SKM-1 treated with dmso at 0.1 percent for 144 hours (cell line): Measurements from ENCODE around the gene LDAF1.
"Not testable (repeated sequence)": the region's sequence is repeated elsewhere in the genome, so short reads cannot be mapped to it uniquely, and the experiment has no call there.

Experiments used
- DNase-seq: peaks from one replicate; lab custom pipeline; 2025; ENCODE audit not compliant: unreplicated experiment; lab: John Stamatoyannopoulos, UW

Gene LDAF1

DNA sequence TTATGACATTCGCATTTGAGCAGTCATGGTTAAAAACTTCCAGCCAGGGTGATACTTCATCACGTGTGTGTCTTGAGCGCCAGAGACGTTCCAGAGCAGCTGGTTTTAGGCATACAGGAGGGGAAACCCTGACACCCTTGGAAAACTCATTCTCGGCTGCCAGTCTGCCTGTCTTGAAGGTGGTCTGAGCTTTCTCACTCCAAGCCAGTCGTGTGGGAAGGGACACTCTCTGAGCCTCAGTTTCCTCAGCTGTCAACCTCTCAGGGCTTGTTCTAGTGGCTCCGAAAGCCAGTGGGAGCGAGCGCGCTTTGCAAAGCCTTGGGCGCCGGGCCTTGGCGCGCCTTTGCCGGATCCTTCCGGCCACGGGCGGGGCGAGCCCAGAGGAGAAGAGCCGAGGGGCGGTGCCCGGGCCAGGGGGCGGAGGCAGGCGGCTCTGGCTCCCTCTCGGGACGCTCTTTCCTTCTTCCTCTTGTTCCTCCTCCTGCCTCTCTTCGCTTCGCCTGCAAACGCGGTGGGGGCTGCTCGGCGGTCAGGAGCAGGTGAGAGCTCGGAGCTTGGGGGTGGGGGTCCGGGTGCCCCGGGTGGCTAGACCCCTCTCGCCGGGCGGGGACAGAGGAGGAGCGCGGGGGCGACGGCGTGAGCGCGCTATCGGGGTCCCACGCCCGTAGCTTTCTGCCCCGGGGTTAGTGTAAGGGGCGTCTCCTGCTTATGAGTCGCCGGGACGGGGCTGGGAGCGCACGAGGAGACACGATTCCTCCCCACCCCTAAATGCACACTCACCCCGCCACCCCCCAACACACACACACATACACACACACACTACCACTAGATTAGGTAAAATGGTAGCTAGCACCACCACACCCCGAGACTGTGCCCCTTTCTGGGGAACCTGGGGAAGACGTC, at the start of gene LDAF1:
Gene LDAF1 (plus strand): TSS at position 467 of the 903 bp plus-strand sequence. CDS start 2,509 bp downstream, outside the sequence.
- DNase-seq = peak; percentile 81

DNA sequence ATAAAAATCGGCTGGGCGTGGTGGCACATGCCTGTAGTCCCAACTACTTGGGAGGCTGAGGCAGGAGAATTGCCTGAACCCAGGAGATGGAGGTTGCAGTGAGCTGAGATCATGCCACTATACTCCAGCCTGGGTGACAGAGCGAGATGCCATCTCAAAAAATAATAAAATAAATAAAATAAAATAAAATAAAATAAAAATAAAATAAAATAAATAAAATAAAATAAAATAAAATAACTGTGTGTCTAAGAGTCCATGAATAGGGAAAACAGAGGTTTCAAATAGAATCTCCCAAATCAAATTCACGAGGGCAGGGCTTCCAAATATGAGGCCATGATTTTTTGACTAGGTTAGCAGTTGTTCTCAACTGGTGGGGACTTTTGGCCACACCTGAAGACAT, 42.9 kb upstream of the LDAF1 start:
- not testable (repeated sequence) for DNase-seq

- peak; percentile 76 for DNase-seq
These were observed 42.3 kb upstream of the LDAF1 start for GRCh38 chr16:21116148-21116693.

GRCh38 chr16:21117567-21117966, 40.9 kb upstream of the LDAF1 start:
- DNase-seq = no peak

DNA sequence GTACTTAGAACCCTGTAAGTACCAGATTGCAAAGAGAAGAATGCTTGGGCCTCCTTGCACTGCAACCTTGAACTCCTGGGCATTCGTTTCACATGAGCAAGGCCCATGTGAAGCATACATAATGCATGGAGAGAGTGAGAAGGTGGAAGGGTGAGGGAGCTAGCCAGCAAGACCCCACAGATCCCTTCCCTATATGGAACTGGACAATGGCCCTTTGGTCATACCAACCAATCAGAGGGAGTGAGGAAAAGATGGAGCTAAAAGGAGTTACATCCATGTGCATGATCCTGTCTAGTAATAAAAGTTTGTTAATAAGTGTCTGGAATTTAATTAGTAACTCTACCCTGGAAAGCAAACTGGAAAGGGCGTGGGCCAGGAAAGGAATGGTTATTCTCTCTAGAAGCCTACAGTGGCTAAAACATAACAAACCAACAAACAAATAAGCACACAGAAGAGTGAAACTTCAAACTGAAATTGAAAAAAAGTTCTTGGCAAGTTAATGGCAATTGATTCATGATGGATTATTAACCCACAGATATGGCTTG, 37.4 kb upstream of the LDAF1 start:
- DNase-seq = no peak

- no peak for DNase-seq
These were observed 33.3 kb upstream of the LDAF1 start for GRCh38 chr16:21125191-21125590.

GRCh38 chr16:21126518-21126917, 32.0 kb upstream of the LDAF1 start:
- no peak for DNase-seq

DNA sequence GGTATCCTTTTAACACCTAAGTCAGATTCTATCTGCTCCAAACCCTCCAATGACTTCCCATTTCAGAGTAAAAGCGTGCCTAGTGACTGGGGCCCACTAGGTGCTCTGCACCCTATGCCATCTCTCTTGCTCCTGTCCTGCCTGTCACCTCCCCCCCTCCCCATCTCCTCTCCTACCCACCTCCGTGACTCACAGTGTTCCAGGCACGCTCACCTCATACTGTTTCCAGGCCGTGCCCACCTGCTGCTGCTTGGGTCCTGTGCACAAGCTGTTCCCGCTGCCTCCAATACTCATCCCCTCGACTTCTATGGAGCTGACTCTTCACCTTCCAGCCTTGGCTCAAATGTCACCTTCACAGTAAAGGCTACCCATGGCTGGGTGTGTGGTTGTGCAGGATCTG, 29.5 kb upstream of the LDAF1 start:
- no peak for DNase-seq

GRCh38 chr16:21130811-21131210, 27.7 kb upstream of the LDAF1 start:
- DNase-seq = no peak

- DNase-seq = no peak
These were observed 24.4 kb upstream of the LDAF1 start for GRCh38 chr16:21134053-21134452.

DNA sequence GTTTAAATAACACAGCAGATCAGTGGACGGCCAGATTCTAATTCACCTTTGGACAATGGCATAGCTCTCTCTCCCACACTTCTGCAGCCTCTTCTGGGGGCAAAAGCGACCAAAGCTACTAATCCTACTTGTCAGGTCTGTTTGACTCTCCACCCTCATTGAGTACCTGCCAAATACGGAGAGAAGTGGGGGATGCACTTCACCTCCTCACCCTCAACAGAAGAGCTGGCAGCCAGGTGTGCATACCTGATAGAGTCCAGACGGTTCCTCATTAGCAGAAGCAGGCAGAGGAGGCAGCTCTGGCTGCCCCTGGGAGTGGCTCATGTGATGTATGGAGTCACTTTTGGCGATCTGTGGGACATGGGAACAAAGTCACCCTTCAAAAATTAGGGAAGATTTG, 12.7 kb upstream of the LDAF1 start:
- no peak for DNase-seq

DNA sequence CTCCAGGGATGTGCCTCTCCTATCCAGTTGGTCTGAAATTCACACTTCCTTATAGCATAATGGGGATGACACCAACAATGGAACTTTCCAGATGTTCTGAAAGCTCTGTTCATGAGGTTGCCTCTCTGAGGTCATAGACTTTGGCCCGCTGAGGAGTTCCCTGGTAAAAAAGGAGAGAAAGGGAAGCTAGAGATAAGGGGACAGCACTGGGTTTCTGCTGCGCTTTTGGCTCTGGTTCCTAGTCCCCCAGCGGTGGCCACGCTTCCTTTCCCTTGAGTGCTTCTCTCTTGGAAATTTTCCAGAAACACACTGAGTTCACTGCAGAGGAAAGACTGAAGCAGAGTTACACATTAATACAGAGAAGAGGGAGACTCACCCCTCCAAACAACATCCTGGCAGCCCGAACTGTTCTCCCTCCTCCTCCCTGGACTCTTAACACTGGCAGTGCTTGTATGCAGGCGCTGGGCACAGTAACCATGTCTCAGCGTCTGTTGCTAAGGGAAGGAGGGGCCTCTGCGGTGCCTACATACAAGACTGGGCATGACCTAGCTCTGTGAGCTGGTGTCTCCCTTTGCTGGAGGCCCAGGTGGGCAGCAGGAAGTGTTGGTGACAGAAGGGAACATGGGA, 8.0 kb upstream of the LDAF1 start, which contains the start of gene DNAH3:
Gene DNAH3 (minus strand): TSS at position 472 of the 627 bp plus-strand sequence. CDS start 527 bp downstream, outside the sequence.
- no peak for DNase-seq

GRCh38 chr16:21152160-21153030, 6.1 kb upstream of the LDAF1 start:
- DNase-seq = not testable (repeated sequence)

- DNase-seq = not testable (repeated sequence)
These were observed 5.2 kb upstream of the LDAF1 start for GRCh38 chr16:21153124-21153729.

GRCh38 chr16:21156011-21156410, 2.5 kb upstream of the LDAF1 start:
- DNase-seq = not testable (repeated sequence)

- DNase-seq = peak; percentile 41
These were observed 1.6 kb upstream of the LDAF1 start for GRCh38 chr16:21156767-21157467.

GRCh38 chr16:21157632-21158031, 842 bp upstream of the LDAF1 start:
- no peak for DNase-seq

DNA sequence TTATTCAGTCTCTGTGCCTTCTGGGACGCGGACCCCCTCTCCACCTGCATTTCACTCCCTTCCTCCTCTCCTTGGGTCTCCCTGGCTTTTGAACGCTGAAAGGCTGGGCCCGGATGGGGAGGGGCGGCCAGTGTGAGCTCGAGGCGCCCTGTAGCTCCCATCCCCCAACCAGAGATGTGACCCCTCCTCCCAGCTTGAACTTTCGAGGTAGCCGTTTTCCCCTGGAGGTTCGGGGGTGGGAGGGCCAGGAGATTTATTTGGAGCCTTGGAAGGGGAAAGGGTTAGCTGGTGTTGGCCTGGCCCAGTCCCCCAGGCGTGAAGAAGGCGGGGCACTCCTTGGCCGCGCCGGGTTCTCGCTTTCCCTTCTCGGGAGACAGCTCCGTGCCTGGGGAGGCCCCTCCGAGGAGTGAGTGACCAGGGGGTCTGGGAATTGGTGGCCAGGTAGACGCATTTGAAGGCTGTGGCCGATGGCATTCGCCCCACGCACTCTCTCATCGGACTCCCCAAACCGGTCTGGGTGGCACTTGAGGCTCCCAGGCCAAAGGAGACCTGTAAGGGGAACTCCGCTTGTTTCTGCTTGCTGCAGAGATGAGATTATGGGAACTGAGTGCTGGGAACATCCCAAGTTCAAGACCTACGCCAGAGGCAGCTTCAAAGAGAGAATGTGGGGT, 942 bp downstream of the LDAF1 start:
- no peak for DNase-seq

- DNase-seq = no peak
These were observed 1.8 kb downstream of the LDAF1 start for GRCh38 chr16:21160276-21160675.
